CD14-positive monocyte (primary cell): ENCODE data around the gene BTBD8. TPM values are rescaled to one million over a fixed set of nuclear protein-coding genes. Genes with fewer than 3 reads are reported as not detected.

Source experiments
- DNase-seq, 3 donors: peaks; one replicate each; pipeline ENCODE4 v3.0.0-alpha.2; 2011 to 2022
- H2AFZ ChIP-seq: 2 replicates; pipeline ENCODE4 v1.6.0; 2012; ENCODE audit warnings: mild to moderate bottlenecking, low read depth, low read length, inconsistent platforms; ENCODE audit not compliant: insufficient read depth, poor library complexity, severe bottlenecking
- H3K27ac ChIP-seq, 2 donors: 1 replicate in 1 of 2; 2 replicates in 1 of 2; pipeline ENCODE4 v1.5.1; 2012 to 2013; ENCODE audit warnings: low read length in 2 of 2, control low read depth in 1 of 2, inconsistent platforms in 1 of 2, low read depth in 1 of 2, mild to moderate bottlenecking in 1 of 2
- H3K27me3 ChIP-seq, 2 donors: one replicate each; pipeline versions ENCODE4 v1.6.0 to v1.6.1; 2011 to 2013; ENCODE audit warnings: low read length in 2 of 2; ENCODE audit not compliant: control insufficient read depth in 2 of 2, insufficient read depth in 2 of 2
- H3K36me3 ChIP-seq, 2 donors: replicated peaks in 1 of 2; 1 replicate in 1 of 2; 2 replicates in 1 of 2; pipeline versions ENCODE4 v1.5.1 to v1.6.1; 2012 to 2013; ENCODE audit warnings: low read length in 2 of 2, control low read depth in 1 of 2, inconsistent platforms in 1 of 2, mild to moderate bottlenecking in 1 of 2; ENCODE audit not compliant: insufficient read depth in 2 of 2, control insufficient read depth in 1 of 2
- H3K4me1 ChIP-seq, 2 donors: 1 replicate in 1 of 2; 2 replicates in 1 of 2; pipeline versions ENCODE4 v1.5.1 to v1.6.1; 2012 to 2013; ENCODE audit warnings: low read length in 2 of 2, control low read depth in 1 of 2, inconsistent platforms in 1 of 2, mild to moderate bottlenecking in 1 of 2, moderate library complexity in 1 of 2; ENCODE audit not compliant: insufficient read depth in 2 of 2, control insufficient read depth in 1 of 2
- H3K4me2 ChIP-seq: replicated peaks from 2 replicates; pipeline ENCODE3; 2012; ENCODE audit warnings: low read length, moderate library complexity, mild to moderate bottlenecking; ENCODE audit not compliant: poor library complexity, severe bottlenecking; ENCODE audit errors: extremely low read depth
- H3K4me3 ChIP-seq, 3 experiments: fragments of 200-600 bp in 1 of 3; sonication (generic) in 1 of 3; replicated peaks in 1 of 3; 1 replicate in 2 of 3; 2 replicates in 1 of 3; pipeline ENCODE4 v1.5.1; 2011 to 2013; ENCODE audit warnings: low read length in 3 of 3, mild to moderate bottlenecking in 3 of 3, control low read depth in 2 of 3, low read depth in 2 of 3, inconsistent platforms in 1 of 3, moderate library complexity in 1 of 3
- H3K79me2 ChIP-seq: 2 replicates; pipeline ENCODE4 v1.6.0; 2012; ENCODE audit warnings: mild to moderate bottlenecking, control low read depth, inconsistent platforms, low read length, moderate library complexity; ENCODE audit not compliant: insufficient read depth
- H3K9ac ChIP-seq: 2 replicates; pipeline ENCODE4 v1.6.0; 2017; ENCODE audit warnings: low read length, mild to moderate bottlenecking; ENCODE audit not compliant: insufficient read depth, poor library complexity, severe bottlenecking
- H3K9me3 ChIP-seq, 2 donors: replicated peaks in 1 of 2; 1 replicate in 1 of 2; 2 replicates in 1 of 2; pipeline versions ENCODE4 v1.5.1 to v1.6.1; 2012 to 2013; ENCODE audit warnings: low read length in 2 of 2, control low read depth in 1 of 2; ENCODE audit not compliant: control insufficient read depth in 1 of 2, insufficient read depth in 1 of 2
- H4K20me1 ChIP-seq: 2 replicates; pipeline ENCODE4 v1.6.0; 2012; ENCODE audit warnings: mild to moderate bottlenecking, low read length, control low read depth, moderate library complexity; ENCODE audit not compliant: insufficient read depth
- H3K27ac Mint-ChIP-seq, 7 donors: one replicate each; pipeline ENCODE4 v1.8.0; 2020; ENCODE audit warnings: mild to moderate bottlenecking in 7 of 7, mixed read lengths in 7 of 7, moderate library complexity in 6 of 7, inconsistent platforms in 2 of 7
- H3K27me3 Mint-ChIP-seq, 3 donors: one replicate each; pipeline ENCODE4 v1.8.0; 2021 to 2022; ENCODE audit warnings: low read depth in 3 of 3, mild to moderate bottlenecking in 3 of 3, mixed read lengths in 3 of 3, moderate library complexity in 3 of 3, inconsistent platforms in 1 of 3
- H3K36me3 Mint-ChIP-seq, 2 donors: one replicate each; pipeline ENCODE4 v1.8.0; 2020; ENCODE audit warnings: mixed read lengths in 2 of 2, inconsistent platforms in 1 of 2, mild to moderate bottlenecking in 1 of 2
- H3K4me1 Mint-ChIP-seq: one replicate; pipeline ENCODE4 v1.8.0; 2020; ENCODE audit warnings: mild to moderate bottlenecking, mixed read lengths
- H3K4me3 Mint-ChIP-seq, 2 donors: one replicate each; pipeline ENCODE4 v1.8.0; 2020; ENCODE audit warnings: mild to moderate bottlenecking in 2 of 2, mixed read lengths in 2 of 2, moderate library complexity in 1 of 2
- H3K9me3 Mint-ChIP-seq, 7 donors: one replicate each; pipeline ENCODE4 v1.8.0; 2020 to 2022; ENCODE audit warnings: mixed read lengths in 7 of 7, mild to moderate bottlenecking in 6 of 7, moderate library complexity in 6 of 7, inconsistent platforms in 2 of 7
- CTCF ChIP-seq: fragments of 200-600 bp; IDR thresholded peaks from one replicate; pipeline ENCODE4 v1.8.0; 2022; ENCODE audit warnings: antibody characterized with exemption, mild to moderate bottlenecking
- WGBS: methylation state at CpG from one replicate; pipeline ENCODE4 v1.1.5; 2013; ENCODE audit warnings: missing lambda C conversion rate; ENCODE audit not compliant: insufficient coverage; 5-methylcytosine and 5-hydroxymethylcytosine counted together
- intact Hi-C, 2 donors: fragments of 100-400 bp; cut with micrococcal nuclease; formaldehyde crosslinking; loops; one replicate each; pipeline versions ENCODE4 v1.15.0 to v1.15.1; 2023
- polyA plus RNA-seq, 3 donors: library from polyadenylated mRNA; depleted of rRNA in 1 of 3; unstranded in 2 of 3; stranded (reverse) in 1 of 3; fragments of 300-500 nt in 2 of 3; fragments of >200 nt in 1 of 3; fragmentation: Illumina TruSeq in 2 of 3; gene quantifications; 1 replicate in 2 of 3; 2 replicates in 1 of 3; pipeline ENCODE4 v1.2.3, GENCODE V29; 2012 to 2021

The BTBD8 gene
- polyA plus RNA-seq, 3 donors = 0.44 to 1.1 (median 0.88) TPM

GRCh38 chr1:92084651-92085050, 4.5 kb downstream of the BTBD8 start:
- peaks cover 18 to 26% of the 10 kb centered on the region in 2 donors for H3K9me3 ChIP-seq
- Mint-ChIP-seq H3K27me3 (peaks cover 0 to 2% (median 2%) of the 10 kb centered on the region in 3 donors), H3K27ac (no peak overlapping the region), H3K36me3 (peaks cover 5 to 17% of the 10 kb centered on the region in 2 donors), H3K9me3 (peaks cover 17 to 33% (median 27%) of the 10 kb centered on the region in 7 donors), H3K4me1 (peaks cover 10% of the 10 kb centered on the region), H3K4me3 (no peak overlapping the region)
- H3K27me3 ChIP-seq = no peaks in the 10 kb centered on the region
- 100% methylated on average over 1 of the region's 1 CpG for WGBS
- H4K20me1 ChIP-seq = no peaks in the 10 kb centered on the region
- H3K36me3 ChIP-seq = no peaks in the 10 kb centered on the region
- no peak overlapping the region for H3K27ac ChIP-seq
- intact Hi-C loops = loop anchor here in 1 of 2 donors (10.0 kb wide), 1 partner anchor 210 kb away; the partner anchor contains the start of genes GLMN and RPAP2
- H2AFZ ChIP-seq = no peak overlapping the region
- DNase-seq = no peak
- peaks cover 7 to 10% of the 10 kb centered on the region in 2 donors for H3K4me1 ChIP-seq
- H3K4me2 ChIP-seq = no peak overlapping the region
- no peak overlapping the region for H3K9ac ChIP-seq
- no peak for TF ChIP-seq CTCF
- no peak overlapping the region for H3K4me3 ChIP-seq
- no peaks in the 10 kb centered on the region for H3K79me2 ChIP-seq

- Histone ChIP-seq H3K9me3 (peaks cover 18 to 26% of the 10 kb centered on the region in 2 donors), H3K4me2 (no peak overlapping the region), H3K27me3 (no peaks in the 10 kb centered on the region), H4K20me1 (no peaks in the 10 kb centered on the region), H3K27ac (no peak overlapping the region), H3K36me3 (no peaks in the 10 kb centered on the region), H2AFZ (no peak overlapping the region), H3K4me1 (peaks cover 3 to 6% of the 10 kb centered on the region in 2 donors), H3K4me3 (no peak overlapping the region), H3K79me2 (no peaks in the 10 kb centered on the region), H3K9ac (no peak overlapping the region)
- no peak overlapping the region for H3K27ac Mint-ChIP-seq
- H3K9me3 Mint-ChIP-seq = peaks cover 17 to 36% (median 27%) of the 10 kb centered on the region in 7 donors
- H3K4me1 Mint-ChIP-seq = peaks cover 3% of the 10 kb centered on the region
- no peak overlapping the region for H3K4me3 Mint-ChIP-seq
- peaks cover 0 to 2% (median 0%) of the 10 kb centered on the region in 3 donors for H3K27me3 Mint-ChIP-seq
- intact Hi-C loops = loop anchor here in 1 of 2 donors (10.0 kb wide), 1 partner anchor 209 kb away; the partner anchor contains the start of genes GLMN and RPAP2
- WGBS = 96% methylated on average over 4 of the region's 4 CpGs
- TF ChIP-seq CTCF = no peak
- H3K36me3 Mint-ChIP-seq = peaks cover 5 to 21% of the 10 kb centered on the region in 2 donors
- no peak for DNase-seq
Measured at GRCh38 chr1:92085727-92086126, 5.6 kb downstream of the BTBD8 start.
